ENCODE measurements around the gene SLC22A5. TPM values are rescaled to one million over a fixed set of nuclear protein-coding genes. Genes with fewer than 3 reads are reported as not detected.
"Not testable (repeated sequence)": the region's sequence is repeated elsewhere in the genome, so short reads cannot be mapped to it uniquely, and the experiment has no call there.

Gene SLC22A5
- total and polyA plus RNA-seq, 9 of the 15 experiments (the other 6 are each of a cell fraction or from before 2014, with no cell fraction given) = 3.0 to 16.6 (median 8.3) TPM

- no peak for TF ChIP-seq CTCF (IDR thresholded peaks at IDR 0.05 in 2 of 3, conservative IDR thresholded peaks at IDR 0.05 in 1 of 3; ENCODE audit: insufficient read depth in 2 of 3, low read depth in 1 of 3, low read length in 3 of 3)
- no peak for TF ChIP-seq ZNF224 (CRISPR knock-in tag; IDR thresholded peaks at IDR 0.05)
These were observed 27.7 kb downstream of the SLC22A5 start (continued) for GRCh38 chr5:132397224-132397623.

- H3K4me2 ChIP-seq (ENCODE audit: insufficient read depth, low read length); H3K27me3 ChIP-seq (ENCODE audit: control insufficient read depth in 2 of 2, insufficient read depth in 2 of 2, low read length in 2 of 2); intact Hi-C loops (cut with micrococcal nuclease); H3K4me1 ChIP-seq (replicated peaks in 1 of 2; ENCODE audit: control insufficient read depth in 2 of 2, insufficient read depth in 2 of 2, low read length in 2 of 2); BruUV-seq (replicated peaks); ATAC-seq; H3K9me1 ChIP-seq (ENCODE audit: control insufficient read depth, insufficient read depth, low read length); H3K9ac ChIP-seq (ENCODE audit: insufficient read depth in 1 of 2, low read depth in 2 of 2, low read length in 2 of 2); H3K4me3 ChIP-seq; FAIRE-seq; H3K9me3 ChIP-seq (replicated peaks; ENCODE audit: control insufficient read depth, insufficient read depth, low read depth, low read length); H4K20me1 ChIP-seq (replicated peaks; ENCODE audit: control insufficient read depth, insufficient read depth, low read length); H3K79me2 ChIP-seq (ENCODE audit: control insufficient read depth, insufficient read depth, low read length); CTCF ChIA-PET (ENCODE audit: low intra/inter-chr PET ratio); H3K27ac ChIP-seq (ENCODE audit: extremely low read depth, low read depth, low read length); DNase-seq (ENCODE audit: extremely low read depth in 1 of 4, low spot score in 3 of 4); H2AFZ ChIP-seq (ENCODE audit: low read depth, low read length): not testable (repeated sequence)
- in situ Hi-C loops (cut with MboI) = loop anchor here (25.0 kb wide), 1 partner anchor 336 kb away; the partner anchor contains the start of genes CSF2 and IL3
- WGBS (ENCODE audit: insufficient coverage, low coverage, missing lambda C conversion rate) = 49% methylated on average over 11 of the region's 12 CpGs
- peaks cover 22% of the 10 kb centered on the region; the same call in 2 of the 3 replicates for H3K36me3 ChIP-seq (ENCODE audit: control insufficient read depth, insufficient read depth, low read length)
- POLR2A ChIA-PET = interaction anchor here (0.7 to 1.3 kb wide), 2 partner anchors 92 to 100 kb away, joined by 3 read pairs; no protein-coding TSS in a partner anchor
These were observed 28.6 kb downstream of the SLC22A5 start for GRCh38 chr5:132397936-132398675.
